NCI-H460 (cell line): ENCODE results near the gene USP7. TPM values are rescaled to one million over a fixed set of nuclear protein-coding genes. Genes with fewer than 3 reads are reported as not detected.
A peak's percentile ranks its signal among the peaks of the same experiment; 100 is the strongest.

Experiments used
- DNase-seq: peaks from one replicate; pipeline ENCODE4 v3.0.0-alpha.2; 2016; ENCODE audit warnings: low read depth; ENCODE audit errors: extremely low read depth
- total RNA-seq: library from RNA; depleted of rRNA; stranded (reverse); fragments of >200 nt; shearing (Covaris generic); gene quantifications from 2 replicates; pipeline ENCODE4 v1.2.3, GENCODE V29; 2014

USP7 gene
- total RNA-seq, 1 experiment from 2014 or later: 76.9 TPM

GRCh38 chr16:8867216-8867931 is 96.3 kb downstream of the USP7 start:
- DNase-seq: no peak

DNA sequence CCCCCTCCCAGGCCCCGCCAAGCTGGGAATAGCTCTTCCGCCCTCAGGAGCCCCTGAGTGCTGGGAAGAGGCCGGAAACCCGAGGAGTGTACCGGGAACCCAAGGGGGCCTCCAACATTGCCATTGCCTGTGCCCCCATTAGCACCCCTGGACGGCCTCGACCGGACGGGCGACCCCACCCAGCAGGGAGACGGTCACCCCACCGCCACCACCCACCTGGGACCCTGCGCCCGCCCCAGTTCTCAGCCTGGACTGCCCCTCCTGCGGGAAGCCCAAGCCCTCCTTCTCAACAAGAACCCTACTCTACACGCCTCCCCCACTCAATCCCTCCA is 96.9 kb downstream of the USP7 start:
- DNase-seq: no peak

GRCh38 chr16:8866118-8866883 is 97.4 kb downstream of the USP7 start:
- DNase-seq: no peak

GRCh38 chr16:8865145-8865882 is 98.4 kb downstream of the USP7 start:
- no peak for DNase-seq

DNA sequence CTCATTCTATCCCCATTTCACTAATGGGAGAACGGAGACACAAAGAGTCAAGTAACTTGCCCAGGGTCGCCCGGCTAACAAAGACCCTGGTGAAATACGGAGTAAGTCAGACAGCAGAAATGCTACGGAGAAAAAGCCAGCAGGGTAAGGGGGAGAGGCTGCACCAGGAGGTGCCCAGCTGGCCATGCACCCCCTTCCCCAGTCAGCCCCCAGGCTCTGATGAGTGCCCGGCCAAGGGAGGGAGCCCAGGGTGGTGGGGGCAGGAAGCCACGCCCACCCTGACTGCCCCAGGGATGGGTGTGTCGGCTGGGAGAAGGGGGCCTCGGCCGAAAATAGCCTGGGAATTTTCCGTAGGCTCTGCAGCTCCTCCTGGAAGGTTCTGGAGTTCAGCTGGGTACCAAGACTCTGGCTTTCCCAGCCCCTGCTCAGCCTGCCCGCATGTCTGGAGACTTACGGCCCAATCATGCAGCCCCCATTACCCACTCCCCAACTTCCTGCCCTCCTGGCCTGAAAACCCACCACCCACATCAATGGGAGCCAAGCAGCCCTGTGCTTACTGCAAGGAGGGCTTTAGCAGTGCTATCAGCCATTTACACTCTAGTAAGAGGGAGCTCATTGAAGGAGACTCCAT is 99.1 kb downstream of the USP7 start:
- no peak for DNase-seq

- DNase-seq: peak; percentile 16
Observed at GRCh38 chr16:8863594-8864424, 99.9 kb downstream of the USP7 start.

DNA sequence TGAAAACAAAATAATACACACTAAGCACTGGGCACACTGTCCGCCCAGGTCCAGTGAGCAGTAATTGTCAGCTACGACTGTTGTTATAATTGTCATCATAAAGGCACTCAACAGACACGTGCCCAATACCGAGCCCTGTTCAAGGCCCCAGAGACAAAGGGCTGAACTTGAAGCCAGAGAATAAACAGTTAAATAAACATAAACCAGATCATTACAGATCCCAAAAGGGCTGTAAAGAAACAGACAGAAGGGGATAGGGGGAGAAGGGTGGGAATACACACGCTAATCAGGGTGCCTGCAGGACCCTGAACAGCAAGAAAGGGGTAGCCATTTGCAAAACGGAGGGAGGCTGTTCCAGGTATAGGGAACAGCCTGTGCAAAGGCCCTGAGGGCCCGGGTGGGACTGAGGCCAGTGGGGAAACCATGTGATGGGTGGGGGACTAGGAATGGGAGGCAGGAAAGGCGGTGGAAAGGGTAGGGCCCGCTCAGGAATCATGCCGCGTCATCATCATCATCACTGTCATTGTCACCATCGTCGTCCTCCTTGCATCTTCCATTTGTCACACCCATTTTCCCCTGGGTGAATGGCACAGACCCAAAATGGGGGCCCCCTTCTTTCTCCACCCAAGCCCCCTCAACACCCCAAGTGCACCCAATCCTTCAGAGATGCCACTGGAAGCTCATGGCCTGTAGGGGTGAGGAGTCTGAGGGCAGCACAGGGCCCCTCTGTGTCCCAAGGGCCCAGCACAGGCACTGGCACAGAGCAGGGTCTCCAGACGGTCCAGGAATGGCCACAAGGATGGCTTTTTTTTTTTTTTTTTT is 101.2 kb downstream of the USP7 start:
- DNase-seq: no peak

GRCh38 chr16:8861563-8862308 is 102.0 kb downstream of the USP7 start:
- no peak for DNase-seq

DNA sequence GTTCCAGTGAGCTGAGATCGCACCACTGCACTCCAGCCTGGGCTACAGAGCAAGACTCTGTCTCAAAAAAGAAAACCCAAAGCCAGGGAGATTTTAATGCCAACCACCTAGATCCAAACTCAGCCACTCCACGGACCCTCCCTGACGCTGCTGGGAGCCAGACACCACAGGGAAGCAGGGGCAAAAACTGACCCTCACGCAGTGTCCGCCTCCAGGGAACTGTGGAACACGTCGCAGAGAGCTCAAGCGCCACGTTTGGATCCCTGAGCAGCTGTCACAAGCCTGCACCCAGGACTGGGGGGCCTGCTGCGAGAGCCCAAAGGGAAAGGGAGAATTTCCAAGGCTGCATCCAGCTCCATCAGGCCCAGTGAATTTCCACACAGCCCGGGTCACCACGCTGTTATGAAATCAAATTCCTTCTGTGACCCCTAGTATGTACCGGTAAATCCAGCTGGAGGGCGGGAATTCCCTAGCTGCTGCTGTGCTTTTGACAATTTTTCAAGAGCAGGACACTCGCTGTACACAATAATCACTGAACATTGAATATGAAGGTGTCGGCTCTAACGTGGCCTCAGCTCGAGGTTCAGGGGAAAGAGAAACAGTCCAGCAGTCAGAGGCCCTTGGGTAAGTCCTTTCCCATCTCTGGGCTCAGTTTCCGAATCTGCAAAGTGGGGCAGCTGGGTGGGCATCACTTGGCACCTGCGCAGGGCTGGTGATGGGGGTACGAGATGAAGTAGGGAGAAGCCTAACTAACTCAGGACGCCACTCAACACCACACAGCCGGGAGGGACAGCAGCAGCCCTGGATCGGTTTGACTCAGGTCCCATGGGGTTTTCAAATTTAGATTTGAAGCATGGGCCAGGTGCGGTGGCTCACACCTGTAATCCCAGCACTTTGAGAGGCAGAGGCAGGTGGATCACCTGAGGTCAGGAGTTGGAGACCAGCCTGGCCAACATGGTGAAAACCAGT is 103.5 kb downstream of the USP7 start:
- no peak for DNase-seq

GRCh38 chr16:8858994-8859912 is 104.5 kb downstream of the USP7 start:
- no peak for DNase-seq

DNA sequence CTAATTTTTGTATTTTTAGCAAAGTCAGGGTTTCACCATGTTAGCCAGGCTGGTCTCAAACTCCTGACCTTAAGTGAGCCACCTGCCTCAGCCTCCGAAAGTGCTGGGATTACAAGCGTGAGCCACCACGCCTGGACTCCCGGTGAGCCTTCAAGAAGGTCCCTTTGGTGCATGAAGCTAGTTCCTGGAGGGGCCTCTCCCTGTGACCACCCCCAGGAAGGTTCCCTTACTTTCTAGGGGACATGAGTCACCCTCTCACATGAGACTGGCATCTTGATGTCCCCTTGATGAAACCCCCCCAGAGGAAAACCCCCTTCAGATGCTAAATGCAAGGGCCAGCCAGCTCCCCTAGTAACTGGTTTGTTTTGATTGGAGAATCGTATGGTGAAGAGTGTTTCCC is 107.7 kb downstream of the USP7 start:
- DNase-seq: no peak

DNA sequence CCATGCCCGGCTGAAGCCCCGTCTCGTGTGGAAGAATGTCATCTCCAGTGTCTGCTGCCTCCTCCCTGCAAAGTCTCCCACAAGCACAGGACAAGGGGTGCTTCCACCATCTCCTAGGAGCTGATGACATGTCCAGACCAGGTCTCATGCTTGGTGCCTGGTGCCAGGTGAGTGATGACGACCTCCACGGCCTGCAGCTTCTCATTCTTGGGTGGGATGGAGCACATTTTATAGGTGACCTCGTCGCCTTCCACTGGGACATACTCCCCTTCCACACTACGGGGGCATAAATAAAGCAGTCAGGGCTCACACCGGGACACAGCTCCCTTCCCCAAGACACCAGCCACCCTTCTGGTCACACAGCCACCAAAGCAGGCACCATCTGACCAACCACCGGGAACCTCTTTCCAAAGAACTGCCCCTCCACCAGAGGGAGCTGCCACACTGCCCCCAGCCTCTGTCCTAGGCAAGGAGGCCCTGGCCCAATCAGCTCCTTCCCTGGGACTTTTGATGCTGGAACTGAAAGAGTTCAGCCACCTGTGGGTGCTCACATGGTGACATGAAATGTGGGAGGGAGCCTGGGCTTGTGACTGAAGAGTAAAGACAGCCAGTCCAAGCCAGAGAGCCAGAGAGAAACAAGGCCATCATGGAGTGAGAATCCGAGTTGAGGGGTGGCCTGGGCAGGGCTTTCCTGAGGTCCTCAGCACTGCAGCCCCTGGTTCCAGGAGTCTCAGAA is 108.5 kb downstream of the USP7 start:
- no peak for DNase-seq

GRCh38 chr16:8854298-8854948 is 109.3 kb downstream of the USP7 start:
- no peak for DNase-seq

DNA sequence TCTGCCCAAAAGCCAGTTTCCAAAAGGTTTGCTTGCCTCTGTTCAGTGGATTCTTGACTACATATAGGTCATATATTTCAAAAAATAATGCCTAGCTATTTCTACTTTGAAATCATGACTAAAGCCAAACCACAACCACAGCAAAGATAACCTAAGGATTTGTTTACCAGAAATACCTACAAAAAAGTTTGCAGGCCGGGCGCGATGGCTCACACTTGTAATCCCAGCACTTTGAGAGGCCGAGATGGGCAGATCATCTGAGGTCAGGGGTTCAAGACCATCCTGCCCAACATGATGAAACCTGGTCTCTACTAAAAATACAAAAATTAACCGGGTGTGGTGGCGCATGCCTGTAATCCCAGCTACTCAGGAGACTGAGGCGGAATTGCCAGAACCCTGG is 110.1 kb downstream of the USP7 start:
- no peak for DNase-seq

DNA sequence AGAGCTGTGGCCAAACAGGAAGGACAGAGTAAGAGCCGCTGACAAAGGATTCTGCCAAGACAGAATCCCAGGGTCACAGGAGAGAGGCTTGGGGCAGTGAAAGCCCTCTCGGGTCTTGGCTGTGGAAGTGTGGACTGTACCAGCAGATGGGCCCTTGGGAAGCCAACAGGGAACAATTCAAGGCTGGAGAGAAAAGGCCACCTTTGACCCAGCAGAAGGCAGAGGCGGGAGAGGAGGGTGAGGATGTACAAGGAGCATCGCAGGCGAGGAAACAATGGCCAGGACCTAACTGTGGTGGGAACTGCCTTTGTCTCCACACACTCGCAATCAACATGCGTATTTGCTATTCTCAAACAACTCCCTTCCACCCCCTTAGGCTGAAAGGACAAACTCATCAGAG is 110.6 kb downstream of the USP7 start:
- no peak for DNase-seq
